Ovary (tissue), 3 donors: ENCODE data around the gene ZNF385C.

Experiments
- CTCF ChIP-seq, 3 donors: fragments of 450-650 bp in 2 of 3; fragments of 200-600 bp in 1 of 3; IDR thresholded peaks; one replicate each; pipeline versions ENCODE4 v1.5.1 to v1.8.0; 2016 to 2022; ENCODE audit warnings: antibody characterized with exemption in 3 of 3, mild to moderate bottlenecking in 1 of 3
- EP300 ChIP-seq: sonication (generic); formaldehyde crosslinking; IDR thresholded peaks from one replicate; pipeline ENCODE4 v1.6.1; 2017; ENCODE audit warnings: antibody characterized with exemption
- donor health status: DM: no; HTN: no; CAD: no.

- no peak for TF ChIP-seq CTCF (IDR thresholded peaks at IDR 0.05)
- TF ChIP-seq EP300: no peak
Observed at GRCh38 chr17:42119301-42119700, 21.0 kb upstream of the ZNF385C start.
